GM18867 (cell line): Measurements from ENCODE around the gene HS6ST2.

Source experiments
- ATAC-seq: cut with Tn5 transposase; IDR thresholded peaks from one replicate; pipeline ENCODE4 v1.9.1; 2021; ENCODE audit warnings: mild to moderate bottlenecking, moderate library complexity; ENCODE audit not compliant: unreplicated experiment

HS6ST2 gene

DNA sequence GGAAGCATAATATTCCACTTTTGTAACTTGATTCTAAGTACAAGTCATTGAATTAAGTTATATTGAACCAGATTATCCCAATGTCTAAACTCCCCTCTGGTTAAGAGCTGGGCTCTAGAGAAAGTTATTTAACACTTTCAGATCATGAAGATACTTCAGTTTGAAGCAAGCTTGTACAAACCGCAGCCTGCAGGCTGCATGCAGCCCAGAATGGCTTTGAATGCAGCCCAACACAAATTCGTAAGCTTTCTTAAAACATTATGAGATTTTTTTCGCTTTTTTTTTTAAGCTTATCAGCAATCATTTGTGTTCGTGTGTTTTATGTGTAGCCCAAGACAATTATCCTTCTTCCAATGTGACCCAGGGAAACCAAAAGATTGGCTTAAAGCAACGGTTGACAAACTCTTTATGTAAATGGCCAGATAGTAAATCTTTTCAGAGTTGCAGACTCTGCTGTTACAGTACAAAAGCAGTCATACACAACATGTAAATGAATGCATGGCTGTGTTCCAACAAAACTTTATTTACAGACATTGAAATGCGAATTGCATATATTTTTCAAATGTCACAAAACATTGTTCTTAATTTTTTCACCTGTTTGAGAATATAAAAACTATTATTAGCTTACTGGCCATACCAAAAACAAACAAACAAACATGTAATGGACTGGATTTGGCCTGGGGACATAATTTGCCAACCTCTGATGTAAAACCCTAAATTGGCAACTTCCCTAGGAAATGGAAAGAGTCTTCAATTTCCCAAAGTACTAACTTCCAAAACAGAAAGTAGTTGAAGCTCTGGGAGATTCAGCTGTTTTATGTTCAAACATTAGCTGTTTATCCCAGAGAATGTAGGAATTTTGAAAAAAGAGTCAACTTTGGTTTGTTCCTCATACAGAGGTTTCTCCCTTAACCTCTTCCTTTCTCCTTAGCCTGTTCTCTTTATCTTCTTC, 268.5 kb downstream of the HS6ST2 start:
- no peak for ATAC-seq

DNA sequence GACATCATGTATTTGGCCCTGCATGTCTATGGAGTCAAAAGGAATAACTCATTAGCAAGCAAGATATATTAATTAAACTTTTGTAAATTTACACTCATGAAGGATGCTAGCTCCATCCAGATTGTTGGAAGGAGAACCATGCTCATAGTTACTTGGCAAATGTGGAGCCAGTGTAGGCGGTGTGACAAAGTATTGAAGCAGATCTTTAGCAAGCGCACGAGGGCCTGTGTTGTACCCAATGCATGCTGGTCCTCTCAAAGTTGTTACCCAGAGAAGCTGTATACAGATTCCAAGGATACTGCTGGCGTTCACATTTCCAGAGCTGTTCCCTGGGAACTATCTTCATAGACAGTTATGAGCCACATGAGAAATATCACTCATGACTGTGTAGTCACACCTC, 273.2 kb downstream of the HS6ST2 start:
- no peak for ATAC-seq

DNA sequence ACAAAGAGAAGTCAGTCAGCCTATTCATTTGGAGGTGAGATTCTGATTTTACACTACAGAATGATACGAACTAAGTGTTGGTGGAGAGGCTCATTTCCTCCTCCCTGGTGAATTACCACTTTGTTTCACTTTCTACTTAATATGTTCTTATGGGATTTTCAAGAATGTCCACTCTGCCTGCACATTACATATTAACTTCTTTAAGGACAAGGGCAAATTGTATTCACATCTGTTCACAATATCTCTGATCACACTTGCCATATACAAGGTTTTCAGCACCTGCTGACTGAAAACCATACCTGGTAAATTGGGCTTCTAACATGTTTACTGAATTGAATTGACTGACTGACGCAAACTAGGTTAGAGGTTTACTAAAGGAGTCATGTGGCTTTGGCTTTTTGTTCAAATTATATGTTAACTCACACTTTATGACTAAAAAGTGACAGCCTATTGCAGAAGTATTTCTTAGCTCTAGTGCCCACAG, 281.2 kb downstream of the HS6ST2 start:
- no peak for ATAC-seq

DNA sequence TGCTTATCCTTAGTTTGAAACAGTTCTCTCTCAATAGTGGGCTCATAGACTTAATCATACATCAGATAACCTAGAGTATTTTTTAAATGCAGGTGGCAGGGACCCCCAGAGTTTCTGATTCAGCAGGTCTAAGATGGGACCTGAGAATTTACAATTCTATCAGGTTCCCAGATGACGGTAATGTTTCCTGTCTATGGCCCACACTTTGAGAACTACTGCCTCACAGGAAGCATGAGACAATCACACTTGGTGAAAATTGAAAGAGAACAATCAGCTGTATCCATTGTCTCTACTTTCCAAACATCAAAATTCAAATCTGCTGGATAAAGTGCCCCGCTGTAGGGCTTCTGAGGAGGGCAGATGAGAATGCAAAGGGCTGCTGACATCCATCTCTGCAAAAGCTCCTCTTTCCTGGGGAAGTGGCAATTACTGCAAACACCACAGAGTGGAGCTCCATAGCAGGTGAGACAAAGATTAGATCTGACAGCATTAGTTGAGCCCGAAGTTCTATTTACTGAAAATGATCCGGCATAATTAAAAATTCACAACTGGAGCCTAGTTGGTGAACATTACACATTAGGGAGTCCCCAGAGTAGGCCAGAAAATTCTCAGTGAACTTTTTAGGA, 281.8 kb downstream of the HS6ST2 start:
- ATAC-seq, result no peak

GRCh38 chrX:132676102-132676501, 282.3 kb downstream of the HS6ST2 start:
- ATAC-seq, result no peak

GRCh38 chrX:132673331-132673730, 285.1 kb downstream of the HS6ST2 start:
- no peak for ATAC-seq

DNA sequence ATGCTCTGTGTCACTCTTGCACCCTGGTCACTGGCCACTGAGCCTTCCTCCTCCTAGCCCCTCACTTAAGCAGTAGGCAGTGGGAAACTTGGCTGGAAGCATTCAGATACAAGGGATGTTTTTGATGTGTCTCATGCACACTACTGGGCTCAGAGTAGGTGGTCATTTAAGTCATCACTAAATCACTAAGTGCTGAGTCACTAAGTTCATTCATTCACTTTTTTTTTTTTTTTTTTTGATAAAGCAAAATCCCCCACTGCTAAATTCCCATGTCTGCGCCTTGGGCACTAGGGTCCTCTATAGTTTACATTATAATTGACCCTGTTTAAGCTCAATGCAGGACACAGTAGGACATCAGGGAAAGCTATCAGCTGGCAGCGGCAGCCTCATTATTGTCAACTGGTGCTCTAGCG, 287.2 kb downstream of the HS6ST2 start:
- no peak for ATAC-seq

- ATAC-seq, result no peak
Measured at GRCh38 chrX:132669142-132669541, 289.3 kb downstream of the HS6ST2 start.

DNA sequence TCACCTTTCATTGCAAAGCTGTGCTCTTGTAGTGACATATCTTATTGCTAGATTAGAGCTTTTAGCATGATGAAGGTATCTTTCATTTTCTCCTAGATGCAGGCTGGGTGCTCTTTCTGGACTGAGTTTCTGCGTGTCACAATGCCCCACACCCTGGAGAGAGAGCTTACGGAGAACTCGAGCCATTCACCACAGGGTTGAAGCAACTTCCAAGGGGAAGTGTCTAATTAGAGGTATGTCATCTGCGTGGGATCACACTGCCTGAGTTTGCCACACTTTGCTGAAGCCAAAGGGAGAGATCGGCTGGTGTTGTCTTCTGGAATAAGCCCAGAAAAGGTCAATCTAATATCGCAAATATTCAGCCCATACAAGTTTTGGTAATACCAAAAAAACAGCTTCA, 290.3 kb downstream of the HS6ST2 start:
- no peak for ATAC-seq

DNA sequence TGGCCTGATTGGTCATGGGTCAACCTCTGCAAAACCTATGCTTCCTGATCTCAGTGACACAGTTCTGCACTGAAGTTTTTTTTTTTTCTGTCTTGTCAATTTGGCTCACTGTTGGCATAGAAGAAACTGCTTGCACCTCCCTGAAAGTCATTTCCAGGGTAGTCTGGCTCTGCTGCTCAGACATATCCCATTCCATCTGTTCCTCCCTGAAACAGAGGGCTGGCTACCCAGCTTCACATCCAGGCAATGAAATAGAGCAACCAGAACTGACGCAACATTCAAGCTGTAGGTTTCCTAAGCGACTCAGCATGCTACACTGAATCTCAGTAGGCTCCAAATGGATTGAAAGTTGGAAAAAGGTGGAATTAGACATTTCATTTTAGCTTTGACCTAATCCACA, 292.8 kb downstream of the HS6ST2 start:
- no peak for ATAC-seq

- ATAC-seq, result no peak
Measured at GRCh38 chrX:132664273-132664672, 294.2 kb downstream of the HS6ST2 start.

GRCh38 chrX:132662844-132663243, 295.6 kb downstream of the HS6ST2 start:
- no peak for ATAC-seq

- ATAC-seq, result no peak
Measured at GRCh38 chrX:132657876-132658275, 300.6 kb downstream of the HS6ST2 start.

GRCh38 chrX:132652871-132653270, 305.6 kb downstream of the HS6ST2 start:
- ATAC-seq, result no peak

DNA sequence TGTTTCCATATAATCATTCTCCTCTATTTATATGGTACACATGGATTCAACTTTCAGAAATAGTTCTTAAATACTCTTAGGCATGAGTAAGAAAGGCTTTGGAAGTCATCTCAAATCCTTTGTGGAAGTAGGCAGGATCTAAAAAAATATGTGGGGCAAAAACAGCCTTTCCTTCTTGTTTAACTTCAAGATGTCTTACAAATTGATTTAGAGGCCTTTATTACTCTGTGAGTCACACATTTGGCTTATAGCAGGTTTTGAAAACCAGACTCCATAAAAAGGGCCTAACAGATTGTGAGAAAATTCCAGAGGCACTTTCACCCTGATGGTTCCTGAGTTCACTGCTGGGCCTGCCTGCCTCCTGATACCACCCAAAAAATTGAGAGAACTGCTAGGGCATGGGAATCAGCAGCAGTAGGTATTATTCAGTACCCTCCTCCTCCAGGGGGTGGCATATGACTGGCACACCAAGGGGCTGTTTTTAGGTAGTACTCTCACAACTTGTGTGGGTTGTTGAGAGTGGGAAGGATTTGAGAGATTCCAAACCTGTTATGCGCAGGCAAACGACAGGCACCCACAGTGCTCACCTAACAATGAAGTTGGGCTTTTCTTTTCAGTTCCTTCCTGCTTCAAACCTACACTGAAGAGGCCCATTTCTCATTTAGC, 306.9 kb downstream of the HS6ST2 start:
- ATAC-seq, result no peak

GRCh38 chrX:132648895-132649294, 309.5 kb downstream of the HS6ST2 start:
- no peak for ATAC-seq

- no peak for ATAC-seq
Measured at GRCh38 chrX:132639446-132639845, 319.0 kb downstream of the HS6ST2 start.

DNA sequence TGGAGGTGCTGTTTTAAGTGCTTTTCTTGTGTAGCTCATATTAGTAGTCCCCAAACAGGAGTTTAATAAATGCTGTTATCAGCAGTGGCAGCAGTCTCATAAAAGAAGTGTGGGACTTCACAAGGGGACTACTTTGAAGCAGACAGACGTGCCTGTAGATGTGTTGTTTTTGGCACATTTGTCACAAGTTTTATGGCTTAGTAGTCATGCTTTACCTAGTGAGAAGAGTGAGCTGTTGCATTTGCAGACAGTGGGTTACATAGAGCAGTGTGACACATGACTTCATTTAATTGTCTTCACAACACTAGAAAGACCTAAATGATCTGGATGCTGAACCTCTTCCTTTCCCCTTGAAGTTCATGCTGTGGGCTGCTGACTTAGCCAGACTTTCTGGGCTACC, 320.1 kb downstream of the HS6ST2 start:
- no peak for ATAC-seq

DNA sequence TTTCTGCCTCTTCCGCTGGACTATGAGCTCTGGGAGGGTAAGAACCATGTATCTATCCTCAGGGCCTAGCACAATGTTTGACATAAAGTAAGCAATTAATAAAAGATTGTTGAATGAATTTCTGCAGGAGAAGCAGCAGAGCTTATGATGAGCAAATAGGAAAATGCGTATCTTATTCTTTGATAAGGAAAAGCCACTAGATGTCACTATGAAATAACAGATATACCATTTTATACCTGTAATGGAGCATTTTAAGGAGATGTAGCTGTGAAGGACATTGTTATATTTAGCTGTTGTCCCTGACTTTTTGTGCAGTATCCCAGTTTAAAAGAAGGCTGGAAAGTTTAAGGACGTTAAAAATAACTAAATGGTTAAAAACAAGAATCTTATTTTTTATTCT, 322.3 kb downstream of the HS6ST2 start:
- ATAC-seq, result no peak

- ATAC-seq, result no peak
Measured at GRCh38 chrX:132634521-132634920, 323.9 kb downstream of the HS6ST2 start.

DNA sequence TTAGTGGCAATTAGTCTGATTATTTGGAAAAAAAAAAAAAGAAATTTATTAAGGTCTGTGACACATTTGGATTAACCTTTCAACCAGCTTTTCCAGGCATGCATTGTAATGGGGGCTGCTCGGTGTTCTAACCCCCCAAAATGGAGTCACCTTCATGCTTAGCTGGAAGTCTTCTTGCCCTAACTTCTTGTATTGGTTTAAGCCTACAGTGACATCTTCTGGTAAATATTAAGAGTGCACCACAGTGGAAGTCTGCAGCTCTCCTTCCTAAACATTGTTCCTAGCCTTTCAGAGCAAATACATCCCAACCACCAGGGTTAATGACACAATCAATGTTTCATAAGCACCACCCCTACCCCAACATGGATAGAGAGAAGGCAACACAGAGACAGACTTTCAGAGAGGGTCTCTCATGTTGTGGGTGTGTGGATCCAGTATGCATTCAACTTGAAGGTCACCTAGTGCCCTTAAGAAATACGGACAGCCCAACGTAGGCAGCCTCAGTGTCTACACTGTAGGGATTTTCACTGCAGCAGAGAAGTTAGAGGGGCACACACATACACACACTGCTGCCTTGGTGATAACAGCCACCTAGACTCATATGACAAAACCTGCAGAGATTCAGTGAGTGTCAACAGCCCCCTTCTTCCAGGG, 326.7 kb downstream of the HS6ST2 start:
- peak; percentile 75 for ATAC-seq
